GM21360 (cell line): ENCODE measurements around the gene TENM4.

Experiments
- ATAC-seq: cut with Tn5 transposase; IDR thresholded peaks from one replicate; pipeline ENCODE4 v1.9.1; 2021; ENCODE audit warnings: mild to moderate bottlenecking, moderate library complexity; ENCODE audit not compliant: unreplicated experiment

TENM4 gene

DNA sequence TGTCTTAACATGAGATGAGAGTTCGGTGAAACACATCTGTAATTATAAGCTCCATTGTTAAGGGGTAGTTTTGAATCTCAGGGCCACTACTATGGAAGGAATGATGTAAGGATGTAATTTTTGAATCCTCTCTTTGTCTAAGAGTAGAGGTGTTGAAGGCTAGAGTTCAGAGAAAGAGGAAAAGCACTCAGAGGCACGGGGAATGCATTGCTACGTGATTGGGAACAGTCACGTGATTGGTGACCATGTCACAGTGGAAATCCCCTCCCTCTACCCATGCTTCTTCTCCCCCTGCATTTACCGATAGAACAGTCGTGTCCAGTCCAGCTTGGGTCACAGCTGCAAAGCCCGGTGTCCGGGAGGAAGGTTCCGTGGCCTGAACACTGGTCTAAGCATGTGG, 635.8 kb downstream of the TENM4 start:
- no peak for ATAC-seq

DNA sequence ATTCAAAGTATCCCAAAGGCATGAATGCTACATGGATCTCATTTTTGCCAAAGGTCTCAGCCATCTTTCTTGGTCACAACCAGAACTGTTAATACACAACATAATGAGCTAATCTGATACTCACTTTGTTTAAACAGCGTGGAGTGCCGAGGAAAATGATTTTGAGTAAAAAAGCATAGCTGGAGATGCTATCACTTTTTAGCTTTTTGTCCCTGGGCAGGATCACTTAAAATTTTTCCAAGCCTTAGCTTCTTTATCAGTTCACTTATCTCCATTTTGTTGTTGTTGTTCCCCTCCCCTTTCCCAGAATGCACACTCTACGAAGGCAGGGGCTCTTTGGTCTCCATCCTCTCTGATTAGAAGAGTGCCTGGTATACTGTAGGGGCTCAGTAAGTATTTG, 636.8 kb downstream of the TENM4 start:
- ATAC-seq, result no peak

DNA sequence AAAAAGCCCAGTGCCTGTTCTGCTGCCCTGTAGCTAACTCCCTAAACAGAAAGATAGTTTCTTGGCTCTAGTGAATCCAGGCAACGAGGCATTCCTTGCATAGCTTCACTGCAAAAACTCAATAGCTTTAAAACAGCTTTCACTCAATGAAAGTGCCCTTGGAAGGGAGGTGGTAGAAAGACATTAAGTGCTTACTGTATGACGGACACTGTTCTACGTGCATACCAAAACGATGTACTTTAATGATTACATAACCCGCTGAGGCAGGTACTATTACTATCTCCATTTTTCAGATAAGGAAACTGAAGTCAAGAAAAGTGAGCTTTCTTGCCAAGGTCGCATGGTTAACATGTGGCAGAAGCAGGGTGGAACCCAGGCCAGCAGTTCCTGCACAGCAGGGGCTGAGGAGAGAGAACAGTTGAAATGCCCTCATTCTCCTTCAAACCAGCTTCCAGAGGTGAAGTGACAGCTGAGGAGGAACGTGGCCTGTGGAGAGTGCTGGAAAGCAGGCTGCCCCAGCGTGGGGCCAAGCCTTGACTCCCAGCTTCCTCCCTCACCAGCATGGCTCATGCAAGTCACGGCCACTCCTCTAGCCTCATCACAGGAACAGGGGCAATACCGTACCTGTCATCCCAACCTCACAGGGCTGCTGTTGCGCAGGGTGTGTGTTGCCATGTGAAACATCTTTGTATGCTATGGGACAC, 638.6 kb downstream of the TENM4 start:
- ATAC-seq, result no peak

DNA sequence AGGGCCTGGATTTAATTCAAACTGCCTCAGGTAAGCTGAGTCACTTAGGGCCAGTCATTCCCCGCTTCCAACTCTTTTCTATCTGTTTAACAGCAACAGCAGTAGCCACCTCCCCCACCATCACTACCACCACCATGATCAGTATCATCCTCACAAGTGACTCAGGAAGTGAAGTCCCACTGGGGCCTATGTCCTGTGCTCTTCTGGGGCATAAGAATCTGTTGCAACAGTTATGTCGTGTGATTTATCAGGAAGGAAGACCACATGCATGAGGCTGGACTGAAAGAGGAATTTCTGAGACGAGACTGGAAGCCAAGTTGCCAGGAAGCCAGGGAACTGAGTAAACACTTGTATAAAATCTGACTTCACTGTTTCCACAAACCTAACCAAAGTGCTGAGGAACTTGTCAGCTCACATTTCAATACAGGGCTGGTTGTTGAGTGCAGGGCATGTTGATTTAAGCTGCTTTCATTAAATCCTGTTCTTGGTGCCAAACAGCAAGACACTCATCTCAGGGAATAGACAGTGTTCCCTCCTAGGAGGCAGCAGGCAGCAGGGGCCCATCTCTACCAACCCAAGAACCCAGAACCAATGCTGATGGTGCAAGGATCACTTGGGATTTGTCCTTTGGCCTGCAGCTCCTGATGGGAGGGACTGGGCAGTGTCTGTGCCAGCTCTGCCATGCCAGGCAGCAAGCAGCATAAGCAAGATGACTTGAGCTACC, 639.5 kb downstream of the TENM4 start:
- no peak for ATAC-seq

DNA sequence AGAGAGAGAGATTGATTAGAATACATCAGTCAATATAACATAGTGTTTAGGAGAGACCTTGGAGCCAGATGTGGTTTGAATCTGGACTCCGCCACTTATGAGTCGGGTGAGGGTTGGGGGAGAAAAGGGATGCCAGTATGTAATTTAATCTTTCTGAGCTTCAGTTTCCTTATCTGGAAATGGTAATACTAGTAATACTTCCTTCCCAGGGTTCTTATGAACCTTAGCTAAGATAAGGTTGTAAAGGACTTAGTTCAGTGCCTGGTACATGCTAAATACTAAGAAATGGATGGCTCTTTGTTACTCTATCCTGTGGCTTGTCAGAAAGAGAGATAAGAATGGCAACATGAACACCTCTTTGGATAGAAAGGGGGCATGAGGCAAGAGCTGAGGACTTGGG, 640.1 kb downstream of the TENM4 start:
- no peak for ATAC-seq

DNA sequence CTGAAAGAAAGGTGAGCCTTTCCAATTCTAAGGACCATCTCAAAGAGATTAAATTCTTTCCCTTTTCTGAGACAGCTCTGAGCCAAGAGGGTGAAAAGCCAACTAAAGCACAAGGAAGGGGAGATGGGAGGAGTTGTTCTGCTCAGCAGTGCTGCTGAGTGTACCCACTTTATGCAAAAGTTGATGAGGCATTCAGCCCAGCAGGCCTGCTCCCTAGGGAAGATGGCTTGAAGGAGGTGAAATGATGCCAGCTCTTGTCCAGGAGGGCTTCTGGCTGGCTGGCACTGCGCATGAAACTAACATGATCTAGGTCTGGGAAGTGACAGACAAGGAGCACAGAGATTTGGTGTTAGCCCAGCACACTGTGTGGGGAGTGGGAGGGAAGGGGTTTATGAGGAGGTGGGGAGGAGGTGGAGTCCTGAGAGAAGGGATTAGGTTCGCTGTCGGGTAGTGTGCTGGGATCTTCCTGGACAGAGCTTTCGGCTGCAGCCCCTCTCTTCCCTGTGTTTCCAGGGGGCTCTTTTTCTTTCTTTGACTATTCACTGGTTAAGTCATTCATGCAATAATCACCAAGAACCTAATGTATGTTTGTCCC, 640.6 kb downstream of the TENM4 start:
- ATAC-seq, result no peak

DNA sequence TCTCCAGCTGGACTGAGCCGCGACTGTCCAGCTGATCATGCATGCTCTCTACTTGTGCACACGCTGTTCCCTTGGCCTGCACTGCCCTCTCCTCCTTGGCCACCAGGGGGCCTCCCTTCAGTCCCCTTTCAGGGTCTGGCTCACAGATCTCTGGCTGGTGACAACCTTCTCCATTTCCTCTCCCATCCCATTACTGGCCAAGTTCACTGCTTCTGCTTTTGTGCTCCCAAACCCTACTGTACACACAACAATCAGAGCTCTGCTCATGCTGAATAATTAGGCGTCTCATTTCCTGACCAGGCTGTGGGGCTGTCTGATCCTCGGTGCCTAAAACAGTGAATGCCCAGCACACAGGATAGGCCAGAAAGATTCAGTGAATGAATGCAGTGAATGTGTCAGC, 642.2 kb downstream of the TENM4 start:
- ATAC-seq, result peak; percentile 94

DNA sequence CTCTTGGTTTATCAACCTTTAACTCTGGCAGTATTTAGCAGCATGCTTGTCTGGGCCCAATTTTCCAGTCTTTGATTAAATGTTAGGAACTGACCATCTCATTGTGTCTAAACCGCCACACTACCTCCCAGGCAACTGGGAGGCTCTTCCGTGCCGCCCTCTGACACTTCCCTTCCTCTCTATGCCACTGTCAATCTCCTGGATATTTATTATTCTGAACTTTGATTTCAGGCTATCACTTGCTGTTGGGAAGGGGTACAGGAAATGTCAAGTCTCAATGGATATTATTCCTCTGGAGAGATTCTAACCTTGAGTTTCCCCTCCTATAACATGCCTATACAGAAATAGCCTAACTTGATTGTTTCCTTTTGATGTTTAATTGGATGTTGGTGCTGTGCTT, 643.3 kb downstream of the TENM4 start:
- no peak for ATAC-seq

DNA sequence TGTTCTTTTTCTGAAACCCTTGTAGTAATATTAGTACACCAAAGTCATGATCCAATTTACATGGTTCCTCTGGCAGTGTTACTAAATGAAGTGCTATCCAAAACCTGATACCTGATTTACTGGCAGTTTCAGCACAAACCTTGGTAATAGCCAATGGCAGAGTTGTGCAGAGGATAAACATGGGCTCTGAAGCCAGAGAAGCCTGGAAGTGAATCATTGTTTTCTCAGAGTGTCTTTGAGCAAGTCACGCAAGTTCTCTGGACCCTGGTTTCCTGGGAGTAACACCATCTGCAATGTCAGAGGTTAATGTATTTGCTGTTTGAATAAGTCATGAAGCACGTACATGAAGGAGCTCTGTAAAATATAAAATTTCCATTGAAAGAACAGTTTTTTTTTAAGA, 643.9 kb downstream of the TENM4 start:
- ATAC-seq, result no peak

DNA sequence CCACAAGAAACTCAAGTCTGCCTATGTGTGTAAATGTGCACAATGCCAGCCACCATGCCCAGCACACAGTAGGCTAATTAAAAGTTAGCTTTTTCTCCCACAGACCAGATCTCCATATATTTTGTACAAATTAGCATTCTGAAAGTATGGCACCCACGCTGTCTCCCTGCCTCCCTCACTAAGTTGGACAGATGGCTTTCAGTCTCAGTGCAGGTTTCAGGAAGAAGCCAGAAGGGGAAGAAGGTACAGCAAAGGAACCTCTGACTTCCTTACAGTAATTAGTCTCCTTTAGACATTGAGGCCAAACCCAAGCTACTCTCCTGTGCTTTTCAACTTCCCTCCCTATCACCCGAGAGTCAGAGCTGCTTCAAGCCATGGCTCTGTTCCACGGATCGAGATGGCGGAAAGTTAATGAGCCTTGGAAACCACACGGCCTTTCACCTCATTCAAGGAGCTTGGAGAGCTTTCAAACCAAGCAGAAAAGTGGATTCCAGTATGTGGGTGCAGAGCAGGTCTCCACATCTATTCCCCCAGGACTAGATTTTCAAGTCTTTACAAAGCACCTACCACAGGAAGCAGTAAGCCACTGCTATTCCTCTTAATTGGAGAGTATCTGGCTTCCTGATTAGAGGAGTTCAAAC, 645.1 kb downstream of the TENM4 start:
- ATAC-seq, result no peak

DNA sequence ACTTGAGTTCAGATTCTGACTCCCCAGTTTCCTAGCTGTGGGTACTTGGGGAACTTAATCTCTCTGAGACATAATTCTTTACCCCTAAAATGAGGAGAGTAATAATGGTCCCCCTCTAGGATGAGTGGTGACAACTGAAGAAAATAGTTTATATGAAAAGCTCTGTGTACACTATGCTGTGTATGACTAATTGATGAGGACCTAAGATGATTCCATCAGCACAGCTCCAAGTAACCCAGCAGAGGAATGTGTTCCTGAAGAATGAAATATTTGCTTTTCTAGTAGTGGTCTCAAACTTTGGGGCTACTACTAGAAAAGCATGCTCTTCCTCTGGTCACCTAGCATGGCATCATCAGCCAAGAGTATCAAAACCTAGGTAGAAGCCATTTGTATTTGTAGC, 648.9 kb downstream of the TENM4 start:
- no peak for ATAC-seq

DNA sequence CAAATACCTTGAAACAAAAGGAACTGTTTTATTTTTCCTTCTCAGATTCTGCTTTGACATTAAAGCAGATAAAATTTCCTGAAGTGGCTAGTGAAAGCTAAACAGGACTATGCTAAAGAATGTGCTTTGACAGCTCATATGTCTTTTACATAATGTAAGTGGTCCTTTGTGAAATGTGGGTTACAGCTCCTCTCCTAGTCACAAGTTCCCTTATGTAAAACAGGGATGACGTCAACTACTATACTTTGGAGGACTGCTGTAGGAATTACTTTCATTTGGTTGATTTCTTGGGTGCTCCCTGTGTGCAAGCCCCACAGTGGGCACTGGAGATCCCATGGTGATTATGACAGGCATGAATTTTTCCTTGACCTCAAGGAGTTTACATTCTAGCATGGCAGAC, 649.6 kb downstream of the TENM4 start:
- no peak for ATAC-seq

DNA sequence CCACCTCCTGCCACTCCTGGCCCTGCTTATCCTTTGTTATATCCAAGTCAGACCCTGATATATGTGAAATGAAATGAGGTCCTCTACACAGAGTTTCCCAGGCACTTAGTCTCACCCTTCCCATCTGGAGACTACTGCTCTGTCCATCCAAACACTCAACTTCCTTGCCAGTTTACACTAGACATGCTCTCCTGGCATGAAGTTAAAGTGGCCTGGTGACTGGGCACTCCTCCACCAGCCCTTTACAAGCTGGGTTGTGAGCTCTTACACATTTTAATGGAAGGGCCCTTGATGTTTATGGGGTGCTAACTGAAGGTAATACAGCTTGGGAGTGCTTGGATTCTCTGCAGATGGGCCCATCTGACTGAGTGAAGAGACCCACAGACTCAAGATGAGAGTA, 650.0 kb downstream of the TENM4 start:
- no peak for ATAC-seq

DNA sequence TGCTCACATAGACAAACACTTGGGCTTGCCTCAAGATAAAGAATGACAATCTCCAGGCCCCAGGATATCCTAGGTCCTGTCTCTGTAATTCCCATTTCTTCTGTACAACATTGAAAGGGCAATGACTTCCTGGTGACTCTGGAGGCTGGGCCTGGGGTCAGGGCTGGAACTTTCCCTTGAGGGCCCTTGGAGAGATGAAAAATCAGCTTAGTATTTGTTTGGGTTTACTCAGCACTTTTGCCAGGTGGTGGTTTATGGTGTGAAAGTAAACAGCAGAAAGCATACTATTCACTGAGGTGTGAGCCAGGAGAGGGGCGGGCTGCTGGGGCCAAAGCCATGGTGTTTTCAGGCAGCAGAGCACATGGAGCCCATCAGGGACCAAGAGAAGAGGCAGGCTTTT, 651.5 kb downstream of the TENM4 start:
- no peak for ATAC-seq

DNA sequence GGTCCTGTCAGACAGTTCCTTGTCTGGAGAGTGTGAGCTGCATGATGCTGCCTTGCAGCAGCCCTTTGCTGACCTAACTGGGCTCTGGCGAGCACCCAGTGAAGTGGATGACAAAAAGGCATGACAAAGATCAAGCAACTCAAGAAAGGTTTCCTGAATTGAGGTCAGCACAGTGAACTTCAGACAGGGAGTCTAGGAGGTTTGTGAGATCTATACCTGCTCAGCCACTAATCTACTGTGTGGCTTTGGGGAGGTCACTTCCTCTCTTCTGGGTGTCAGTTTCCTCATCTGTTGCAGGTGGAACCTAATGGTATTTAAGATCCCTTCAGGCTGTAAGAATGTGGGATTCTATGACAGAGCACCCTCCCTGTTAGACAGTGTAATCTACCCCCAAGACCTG, 652.3 kb downstream of the TENM4 start:
- no peak for ATAC-seq

DNA sequence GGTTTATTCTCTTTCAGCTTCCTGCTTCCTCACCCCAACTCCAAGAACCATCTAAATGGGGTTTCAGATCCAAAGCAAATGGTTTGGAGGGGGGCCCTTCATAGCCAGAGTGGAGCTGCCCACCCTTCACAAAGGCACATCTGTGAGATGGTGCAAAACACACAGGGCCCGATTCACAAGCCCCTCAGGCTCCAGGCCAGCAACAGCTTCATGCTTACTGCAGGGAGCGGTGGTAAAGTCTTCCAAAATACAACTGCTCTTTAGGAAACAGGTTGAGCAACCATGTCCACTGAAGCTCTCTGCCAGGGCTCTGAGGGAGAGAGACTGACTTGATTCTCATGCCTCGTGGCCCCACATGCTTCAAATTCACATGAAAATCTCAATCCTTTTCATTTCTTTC, 653.1 kb downstream of the TENM4 start:
- ATAC-seq, result no peak

DNA sequence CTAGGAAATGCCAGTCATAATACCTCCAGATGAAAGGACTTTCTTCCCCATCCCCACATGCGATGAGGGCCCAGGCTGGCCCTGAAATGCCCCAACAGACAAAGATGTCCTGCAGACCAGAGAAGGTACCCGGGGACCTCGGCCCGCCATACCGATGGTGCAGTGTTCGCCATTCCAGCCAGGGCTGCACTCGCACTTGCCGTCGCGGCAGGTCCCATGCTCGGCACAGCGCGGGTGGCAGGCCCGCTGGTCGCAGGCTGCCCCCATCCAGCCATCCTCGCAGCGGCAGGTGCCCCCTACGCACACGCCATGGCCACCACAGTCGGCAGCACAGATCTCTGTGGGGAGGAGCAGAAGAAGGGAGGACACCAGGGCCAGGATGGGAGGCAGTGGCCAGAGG, 654.1 kb downstream of the TENM4 start:
- ATAC-seq, result no peak

DNA sequence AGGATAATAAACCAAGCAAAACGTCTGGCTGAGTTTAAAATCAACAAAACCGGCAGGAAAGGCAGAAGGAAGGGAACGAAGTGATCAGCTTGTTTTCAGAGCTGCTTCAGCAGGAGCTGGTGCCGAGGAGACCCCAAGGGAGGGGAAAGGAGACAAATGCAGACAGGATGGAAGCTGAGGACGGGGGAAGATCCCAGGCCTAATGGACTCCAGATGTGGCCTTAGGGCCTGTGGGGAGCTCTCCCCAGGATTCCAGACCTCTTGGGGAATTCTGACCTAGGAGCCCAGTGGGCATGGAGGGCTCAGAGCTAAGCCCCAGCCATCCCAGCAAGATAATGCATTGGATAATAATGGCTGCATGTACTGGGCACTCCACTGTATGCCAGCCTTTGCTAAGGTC, 654.7 kb downstream of the TENM4 start:
- no peak for ATAC-seq

DNA sequence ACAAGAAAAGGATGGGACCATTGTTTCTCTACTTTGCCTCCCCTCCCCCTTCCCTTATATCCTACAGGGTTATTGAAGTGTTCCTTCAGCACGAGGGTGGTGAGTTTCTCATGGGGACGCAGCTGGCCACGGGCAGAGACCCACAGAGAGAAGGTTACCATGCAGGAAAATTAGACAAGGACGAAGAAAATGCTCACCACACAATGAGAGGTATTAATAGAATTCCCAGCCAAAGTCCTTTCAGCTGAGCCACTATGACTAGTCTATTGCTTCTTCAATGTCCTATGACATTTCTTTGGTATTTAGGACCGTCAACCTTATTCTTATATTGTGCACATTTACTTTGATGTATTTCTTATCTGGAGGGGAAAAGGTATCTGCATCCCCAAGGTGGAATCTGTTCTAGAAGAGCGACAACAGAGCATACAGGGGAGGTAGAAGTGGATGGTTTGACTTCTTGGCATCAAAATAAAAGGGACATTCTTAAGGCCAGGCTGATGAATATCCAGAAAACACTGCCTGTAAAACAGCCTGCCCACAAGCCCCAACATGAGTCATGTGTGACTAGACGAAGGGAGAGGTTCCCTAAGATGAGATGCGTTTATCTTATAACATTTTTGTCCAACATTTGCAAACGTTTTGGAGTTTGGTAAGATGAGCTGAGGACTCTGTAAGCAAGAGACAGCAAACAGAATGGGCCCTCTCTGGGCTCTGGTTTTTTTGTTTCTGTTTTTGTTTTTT, 656.3 kb downstream of the TENM4 start:
- ATAC-seq, result no peak

DNA sequence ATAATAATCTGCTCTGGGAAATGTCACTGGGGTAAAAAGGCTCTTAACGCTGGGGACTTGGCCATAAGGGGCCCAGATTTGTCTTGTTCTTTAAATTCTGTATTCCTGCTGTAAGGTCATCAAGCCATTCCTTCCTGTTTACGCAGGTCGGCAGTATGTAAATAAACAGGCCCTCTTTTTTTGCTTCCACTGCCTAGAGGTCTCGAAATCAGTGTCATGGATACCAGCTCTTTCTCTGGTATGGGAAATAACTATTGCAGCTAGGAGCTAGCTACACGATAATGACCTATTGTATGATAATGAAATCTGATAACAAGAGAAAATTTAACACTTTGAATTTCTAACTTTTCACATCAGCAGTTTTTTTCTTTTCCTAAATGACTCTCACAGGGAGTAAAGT, 657.0 kb downstream of the TENM4 start:
- ATAC-seq, result no peak

DNA sequence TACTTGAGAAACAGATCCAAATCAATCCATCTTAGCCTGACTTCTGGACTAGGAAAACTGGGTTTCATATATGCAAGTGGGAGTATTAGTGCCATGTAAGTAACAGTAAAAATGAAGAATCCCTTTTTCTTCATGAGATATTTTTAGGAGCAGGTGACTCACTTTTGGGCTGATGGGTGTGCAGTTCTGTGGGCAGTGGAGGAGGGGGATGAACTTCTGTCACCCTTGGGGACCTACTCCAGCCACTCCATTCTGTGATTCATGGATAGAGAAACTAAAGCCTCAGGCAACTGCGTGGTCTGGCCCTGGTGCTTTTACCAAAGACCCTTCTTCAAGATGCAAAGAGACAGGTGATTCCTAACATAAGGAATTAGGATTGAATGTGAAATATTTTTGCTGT, 657.5 kb downstream of the TENM4 start:
- no peak for ATAC-seq
